Measurements from ENCODE around the gene ITPRID2.

ITPRID2 gene

DNA sequence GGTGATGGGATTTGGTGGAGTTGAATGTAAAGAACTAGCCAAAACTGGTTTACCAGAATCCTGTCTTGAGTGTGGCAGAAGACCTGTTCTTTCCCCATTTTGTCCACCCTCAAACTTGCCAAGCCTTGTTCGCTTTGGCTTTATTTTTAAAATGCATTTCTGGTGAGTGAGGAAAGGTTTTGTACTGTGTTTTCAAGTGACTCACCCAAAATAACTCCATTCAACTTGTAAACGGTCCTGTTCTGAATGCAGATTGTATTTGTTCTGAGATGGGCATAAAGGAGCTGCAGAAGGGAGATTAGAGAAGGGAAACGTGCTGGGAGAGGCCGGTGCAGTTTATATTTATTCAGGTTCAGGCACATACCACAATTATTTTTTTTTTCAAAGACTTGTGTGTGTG lies 5.3 kb upstream of the ITPRID2 start:
- no peak for TF ChIP-seq FOXP2 (optimal IDR thresholded peaks at IDR 0.05; ENCODE audit: borderline replicate concordance, extremely low read depth, extremely low read length, insufficient read depth)
- TF ChIP-seq SIN3A (IDR thresholded peaks at IDR 0.05; ENCODE audit: borderline replicate concordance, insufficient read depth, low read length), result no peak
- TF ChIP-seq TAF1 (IDR thresholded peaks at IDR 0.05; ENCODE audit: borderline replicate concordance, insufficient read depth, low read length), result no peak
- TF ChIP-seq, protein P1, sequence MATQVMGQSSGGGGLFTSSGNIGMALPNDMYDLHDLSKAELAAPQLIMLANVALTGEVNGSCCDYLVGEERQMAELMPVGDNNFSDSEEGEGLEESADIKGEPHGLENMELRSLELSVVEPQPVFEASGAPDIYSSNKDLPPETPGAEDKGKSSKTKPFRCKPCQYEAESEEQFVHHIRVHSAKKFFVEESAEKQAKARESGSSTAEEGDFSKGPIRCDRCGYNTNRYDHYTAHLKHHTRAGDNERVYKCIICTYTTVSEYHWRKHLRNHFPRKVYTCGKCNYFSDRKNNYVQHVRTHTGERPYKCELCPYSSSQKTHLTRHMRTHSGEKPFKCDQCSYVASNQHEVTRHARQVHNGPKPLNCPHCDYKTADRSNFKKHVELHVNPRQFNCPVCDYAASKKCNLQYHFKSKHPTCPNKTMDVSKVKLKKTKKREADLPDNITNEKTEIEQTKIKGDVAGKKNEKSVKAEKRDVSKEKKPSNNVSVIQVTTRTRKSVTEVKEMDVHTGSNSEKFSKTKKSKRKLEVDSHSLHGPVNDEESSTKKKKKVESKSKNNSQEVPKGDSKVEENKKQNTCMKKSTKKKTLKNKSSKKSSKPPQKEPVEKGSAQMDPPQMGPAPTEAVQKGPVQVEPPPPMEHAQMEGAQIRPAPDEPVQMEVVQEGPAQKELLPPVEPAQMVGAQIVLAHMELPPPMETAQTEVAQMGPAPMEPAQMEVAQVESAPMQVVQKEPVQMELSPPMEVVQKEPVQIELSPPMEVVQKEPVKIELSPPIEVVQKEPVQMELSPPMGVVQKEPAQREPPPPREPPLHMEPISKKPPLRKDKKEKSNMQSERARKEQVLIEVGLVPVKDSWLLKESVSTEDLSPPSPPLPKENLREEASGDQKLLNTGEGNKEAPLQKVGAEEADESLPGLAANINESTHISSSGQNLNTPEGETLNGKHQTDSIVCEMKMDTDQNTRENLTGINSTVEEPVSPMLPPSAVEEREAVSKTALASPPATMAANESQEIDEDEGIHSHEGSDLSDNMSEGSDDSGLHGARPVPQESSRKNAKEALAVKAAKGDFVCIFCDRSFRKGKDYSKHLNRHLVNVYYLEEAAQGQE (IDR thresholded peaks at IDR 0.05; ENCODE audit: insufficient read depth in 1 of 2, low read depth in 2 of 2, low read length in 2 of 2), result no peak
- no peak for TF ChIP-seq POLR2AphosphoS5 (IDR thresholded peaks at IDR 0.05; ENCODE audit: low read depth, low read length)

DNA sequence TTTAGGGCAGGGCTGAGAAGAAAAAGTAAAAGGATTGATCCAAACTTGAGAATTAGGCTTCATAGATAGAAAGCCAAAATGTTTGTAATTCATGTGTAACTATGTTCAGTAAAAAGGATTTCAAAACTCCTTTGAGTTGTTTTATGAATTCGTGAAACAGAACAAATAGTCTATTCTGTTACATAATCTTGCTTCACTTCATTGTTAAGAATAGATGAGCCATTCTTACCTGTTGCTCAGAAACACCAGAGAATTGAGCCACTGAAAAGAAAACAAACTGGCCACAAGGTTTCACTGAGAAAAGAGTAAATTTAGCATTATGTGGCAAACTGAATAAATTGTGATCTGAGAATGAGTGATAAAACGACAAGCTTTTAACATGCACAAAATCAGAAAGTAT lies 4.5 kb upstream of the ITPRID2 start:
- TF ChIP-seq POLR2AphosphoS5 (IDR thresholded peaks at IDR 0.05; ENCODE audit: low read depth, low read length), result no peak
- no peak for TF ChIP-seq TAF1 (IDR thresholded peaks at IDR 0.05; ENCODE audit: borderline replicate concordance, insufficient read depth, low read length)
- no peak for TF ChIP-seq FOXP2 (optimal IDR thresholded peaks at IDR 0.05; ENCODE audit: borderline replicate concordance, extremely low read depth, extremely low read length, insufficient read depth)
- TF ChIP-seq SIN3A (IDR thresholded peaks at IDR 0.05; ENCODE audit: borderline replicate concordance, insufficient read depth, low read length), result no peak
- TF ChIP-seq, protein P1 (IDR thresholded peaks at IDR 0.05; ENCODE audit: insufficient read depth in 1 of 2, low read depth in 2 of 2, low read length in 2 of 2), result no peak

DNA sequence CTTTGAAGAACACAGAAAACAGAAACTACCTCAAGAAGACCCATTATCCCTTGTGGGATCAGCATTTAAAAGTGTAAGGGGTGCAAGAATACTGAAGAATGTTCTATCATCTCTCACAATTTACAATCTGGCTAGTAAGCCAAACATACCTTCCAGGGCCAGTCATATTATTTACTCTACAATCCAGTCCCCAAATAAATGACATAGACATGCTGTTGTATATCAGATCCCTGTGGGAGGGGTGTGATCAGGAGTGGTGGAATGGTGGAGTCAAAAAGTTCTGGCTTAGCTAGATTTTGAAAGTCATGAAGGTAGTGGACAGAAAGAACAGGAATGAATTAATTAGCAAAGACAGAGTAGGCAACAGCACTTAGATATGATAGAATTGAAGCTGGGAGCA lies 1.8 kb upstream of the ITPRID2 start:
- TF ChIP-seq FOXP2 (optimal IDR thresholded peaks at IDR 0.05; ENCODE audit: borderline replicate concordance, extremely low read depth, extremely low read length, insufficient read depth) (no peak), TAF1 (IDR thresholded peaks at IDR 0.05; ENCODE audit: borderline replicate concordance, insufficient read depth, low read length) (no peak), POLR2AphosphoS5 (IDR thresholded peaks at IDR 0.05; ENCODE audit: low read depth, low read length) (no peak), SIN3A (IDR thresholded peaks at IDR 0.05; ENCODE audit: borderline replicate concordance, insufficient read depth, low read length) (no peak)
- TF ChIP-seq, protein P1 (IDR thresholded peaks at IDR 0.05; ENCODE audit: insufficient read depth in 1 of 2, low read depth in 2 of 2, low read length in 2 of 2), result no peak

DNA sequence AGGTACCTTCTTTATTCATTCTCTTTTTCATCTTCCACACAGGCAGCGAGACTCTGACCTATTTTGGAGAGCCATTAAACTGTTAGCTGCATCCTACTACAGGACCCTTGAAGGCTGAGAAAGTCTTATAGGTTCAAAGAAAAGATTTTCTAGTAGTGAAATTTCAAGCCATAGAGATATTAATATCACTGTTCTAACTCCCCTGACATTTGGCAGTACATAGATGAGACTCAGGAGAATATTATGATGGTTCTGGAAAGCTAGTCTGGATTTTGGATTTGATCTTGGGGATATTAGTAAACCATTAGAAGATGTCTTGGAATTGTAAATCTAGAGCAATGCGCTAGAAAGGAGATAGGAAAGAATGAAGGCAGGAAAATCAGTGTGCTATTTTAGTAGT lies 1.3 kb upstream of the ITPRID2 start:
- TF ChIP-seq SIN3A (IDR thresholded peaks at IDR 0.05; ENCODE audit: borderline replicate concordance, insufficient read depth, low read length) (no peak), FOXP2 (optimal IDR thresholded peaks at IDR 0.05; ENCODE audit: borderline replicate concordance, extremely low read depth, extremely low read length, insufficient read depth) (no peak), POLR2AphosphoS5 (IDR thresholded peaks at IDR 0.05; ENCODE audit: low read depth, low read length) (no peak), TAF1 (IDR thresholded peaks at IDR 0.05; ENCODE audit: borderline replicate concordance, insufficient read depth, low read length) (no peak)
- TF ChIP-seq, protein P1 (IDR thresholded peaks at IDR 0.05; ENCODE audit: insufficient read depth in 1 of 2, low read depth in 2 of 2, low read length in 2 of 2), result no peak

Measured in PFSK-1 (cell line).